Central memory CD8-positive, alpha-beta T cell (primary cell): ENCODE data around the gene CLIC6.
"Not testable (repeated sequence)": the region's sequence is repeated elsewhere in the genome, so short reads cannot be mapped to it uniquely, and the experiment has no call there.

Experiments used
- ATAC-seq: fragments of 150-1000 bp; cut with Tn5 transposase; replicated peaks from 2 replicates; pipeline ENCODE4 v1.10.0; 2022; ENCODE audit warnings: mild to moderate bottlenecking, moderate FRiP score, moderate number of reproducible peaks; ENCODE audit not compliant: poor library complexity, severe bottlenecking; ENCODE audit errors: extremely low read depth
- DNase-seq, 2 donors: peaks; one replicate each; pipeline ENCODE4 v3.0.0; 2021; ENCODE audit warnings: low spot score in 2 of 2
- H3K27ac Mint-ChIP-seq: one replicate; pipeline ENCODE4 v1.8.0; 2022; ENCODE audit warnings: low read depth, mild to moderate bottlenecking, moderate library complexity, mixed read lengths
- H3K27me3 Mint-ChIP-seq: one replicate; pipeline ENCODE4 v1.8.0; 2022; ENCODE audit warnings: mixed read lengths
- H3K36me3 Mint-ChIP-seq: one replicate; pipeline ENCODE4 v1.8.0; 2022; ENCODE audit warnings: mild to moderate bottlenecking, moderate library complexity, mixed read lengths; ENCODE audit not compliant: insufficient read depth
- H3K4me1 Mint-ChIP-seq: one replicate; pipeline ENCODE4 v1.8.0; 2022; ENCODE audit warnings: mixed read lengths
- H3K4me3 Mint-ChIP-seq: one replicate; pipeline ENCODE4 v1.8.0; 2022; ENCODE audit warnings: mild to moderate bottlenecking, moderate library complexity, mixed read lengths
- H3K9me3 Mint-ChIP-seq: one replicate; pipeline ENCODE4 v1.8.0; 2022; ENCODE audit warnings: mixed read lengths

The CLIC6 gene

GRCh38 chr21:34669149-34669879, 520 bp downstream of the CLIC6 start:
- no peaks in the 10 kb centered on the region for H3K9me3 Mint-ChIP-seq
- DNase-seq = no peak
- no peaks in the 10 kb centered on the region for H3K36me3 Mint-ChIP-seq
- no peak overlapping the region for H3K27ac Mint-ChIP-seq
- H3K4me1 Mint-ChIP-seq = peaks cover 13% of the 10 kb centered on the region
- peaks cover 59% of the 10 kb centered on the region for H3K27me3 Mint-ChIP-seq
- peak; percentile 73 for ATAC-seq
- H3K4me3 Mint-ChIP-seq = peak overlapping the region; percentile 68

GRCh38 chr21:34669880-34670219, 1.1 kb downstream of the CLIC6 start:
- Mint-ChIP-seq H3K27me3 (peaks cover 64% of the 10 kb centered on the region), H3K4me1 (peaks cover 13% of the 10 kb centered on the region), H3K4me3 (peak overlapping the region; percentile 68)
- not testable (repeated sequence) for DNase-seq, H3K9me3 Mint-ChIP-seq, H3K27ac Mint-ChIP-seq, ATAC-seq, H3K36me3 Mint-ChIP-seq

GRCh38 chr21:34670220-34670961, 1.6 kb downstream of the CLIC6 start:
- Mint-ChIP-seq H3K4me1 (peaks cover 13% of the 10 kb centered on the region), H3K4me3 (peak overlapping the region; percentile 68), H3K36me3 (no peaks in the 10 kb centered on the region), H3K27me3 (peaks cover 70% of the 10 kb centered on the region), H3K9me3 (no peaks in the 10 kb centered on the region), H3K27ac (no peak overlapping the region)
- ATAC-seq (no peak), DNase-seq (no peak)

- no peak for DNase-seq
- ATAC-seq = no peak
- peaks cover 13% of the 10 kb centered on the region for H3K4me1 Mint-ChIP-seq
- no peaks in the 10 kb centered on the region for H3K36me3 Mint-ChIP-seq
- peak overlapping the region; percentile 68 for H3K4me3 Mint-ChIP-seq
- H3K27me3 Mint-ChIP-seq = peaks cover 75% of the 10 kb centered on the region
- H3K27ac Mint-ChIP-seq = no peak overlapping the region
- H3K9me3 Mint-ChIP-seq = no peaks in the 10 kb centered on the region
These were observed 2.2 kb downstream of the CLIC6 start for GRCh38 chr21:34670962-34671348.

- peaks cover 80% of the 10 kb centered on the region for H3K27me3 Mint-ChIP-seq
- DNase-seq (no peak), ATAC-seq (no peak)
- peaks cover 13% of the 10 kb centered on the region for H3K4me1 Mint-ChIP-seq
- H3K9me3 Mint-ChIP-seq = no peaks in the 10 kb centered on the region
- no peak overlapping the region for H3K27ac Mint-ChIP-seq
- H3K4me3 Mint-ChIP-seq = peak overlapping the region; percentile 68
- no peaks in the 10 kb centered on the region for H3K36me3 Mint-ChIP-seq
These were observed 2.7 kb downstream of the CLIC6 start for GRCh38 chr21:34671462-34671861.

GRCh38 chr21:34671891-34672290, 3.1 kb downstream of the CLIC6 start:
- DNase-seq (no peak), ATAC-seq (no peak)
- Mint-ChIP-seq H3K4me3 (no peak overlapping the region), H3K9me3 (no peaks in the 10 kb centered on the region), H3K4me1 (peaks cover 13% of the 10 kb centered on the region), H3K27me3 (peaks cover 85% of the 10 kb centered on the region), H3K27ac (no peak overlapping the region), H3K36me3 (no peaks in the 10 kb centered on the region)

- Mint-ChIP-seq H3K9me3 (no peaks in the 10 kb centered on the region), H3K27ac (no peak overlapping the region), H3K27me3 (peaks cover 83% of the 10 kb centered on the region), H3K4me3 (no peak overlapping the region), H3K4me1 (peaks cover 13% of the 10 kb centered on the region), H3K36me3 (no peaks in the 10 kb centered on the region)
- ATAC-seq (no peak), DNase-seq (no peak)
These were observed 4.2 kb downstream of the CLIC6 start for GRCh38 chr21:34673006-34673405.

GRCh38 chr21:34674468-34674867, 5.7 kb downstream of the CLIC6 start:
- H3K27ac Mint-ChIP-seq = no peak overlapping the region
- no peak overlapping the region for H3K4me3 Mint-ChIP-seq
- H3K9me3 Mint-ChIP-seq = no peaks in the 10 kb centered on the region
- peaks cover 84% of the 10 kb centered on the region for H3K27me3 Mint-ChIP-seq
- DNase-seq (no peak), ATAC-seq (no peak)
- peaks cover 7% of the 10 kb centered on the region for H3K4me1 Mint-ChIP-seq
- H3K36me3 Mint-ChIP-seq = no peaks in the 10 kb centered on the region

GRCh38 chr21:34675871-34676270, 7.1 kb downstream of the CLIC6 start:
- H3K9me3 Mint-ChIP-seq = no peaks in the 10 kb centered on the region
- peaks cover 6% of the 10 kb centered on the region for H3K4me1 Mint-ChIP-seq
- H3K36me3 Mint-ChIP-seq = no peaks in the 10 kb centered on the region
- peaks cover 90% of the 10 kb centered on the region for H3K27me3 Mint-ChIP-seq
- no peak for DNase-seq
- H3K4me3 Mint-ChIP-seq = no peak overlapping the region
- no peak for ATAC-seq
- H3K27ac Mint-ChIP-seq = no peak overlapping the region

GRCh38 chr21:34679051-34679450, 10.3 kb downstream of the CLIC6 start:
- ATAC-seq = no peak
- no peak overlapping the region for H3K4me3 Mint-ChIP-seq
- H3K9me3 Mint-ChIP-seq = peaks cover 4% of the 10 kb centered on the region
- no peak for DNase-seq
- H3K27ac Mint-ChIP-seq = no peak overlapping the region
- H3K4me1 Mint-ChIP-seq = no peaks in the 10 kb centered on the region
- H3K36me3 Mint-ChIP-seq = no peaks in the 10 kb centered on the region
- peaks cover 65% of the 10 kb centered on the region for H3K27me3 Mint-ChIP-seq

GRCh38 chr21:34684174-34684876, 15.5 kb downstream of the CLIC6 start:
- H3K4me3 Mint-ChIP-seq = no peak overlapping the region
- no peak overlapping the region for H3K27ac Mint-ChIP-seq
- no peak for ATAC-seq
- peaks cover 4% of the 10 kb centered on the region for H3K9me3 Mint-ChIP-seq
- peaks cover 28% of the 10 kb centered on the region for H3K27me3 Mint-ChIP-seq
- no peak for DNase-seq
- H3K4me1 Mint-ChIP-seq = no peaks in the 10 kb centered on the region
- no peaks in the 10 kb centered on the region for H3K36me3 Mint-ChIP-seq

- no peak for DNase-seq
- Mint-ChIP-seq H3K27ac (no peak overlapping the region), H3K4me1 (no peaks in the 10 kb centered on the region), H3K4me3 (no peak overlapping the region), H3K9me3 (no peaks in the 10 kb centered on the region), H3K27me3 (peaks cover 33% of the 10 kb centered on the region), H3K36me3 (no peaks in the 10 kb centered on the region)
- no peak for ATAC-seq
These were observed 18.3 kb downstream of the CLIC6 start for GRCh38 chr21:34687065-34687464.

GRCh38 chr21:34687745-34688144, 19.0 kb downstream of the CLIC6 start:
- H3K4me3 Mint-ChIP-seq = no peak overlapping the region
- no peaks in the 10 kb centered on the region for H3K9me3 Mint-ChIP-seq
- no peak for ATAC-seq
- peaks cover 40% of the 10 kb centered on the region for H3K27me3 Mint-ChIP-seq
- no peaks in the 10 kb centered on the region for H3K36me3 Mint-ChIP-seq
- H3K4me1 Mint-ChIP-seq = no peaks in the 10 kb centered on the region
- no peak overlapping the region for H3K27ac Mint-ChIP-seq
- DNase-seq = no peak
